ENCODE data around the gene KLHL22. TPM values are rescaled to one million over a fixed set of nuclear protein-coding genes. Genes with fewer than 3 reads are reported as not detected.

Gene KLHL22
- total RNA-seq, 2 experiments from 2014 or later = 27.5 to 31.7 TPM

DNA sequence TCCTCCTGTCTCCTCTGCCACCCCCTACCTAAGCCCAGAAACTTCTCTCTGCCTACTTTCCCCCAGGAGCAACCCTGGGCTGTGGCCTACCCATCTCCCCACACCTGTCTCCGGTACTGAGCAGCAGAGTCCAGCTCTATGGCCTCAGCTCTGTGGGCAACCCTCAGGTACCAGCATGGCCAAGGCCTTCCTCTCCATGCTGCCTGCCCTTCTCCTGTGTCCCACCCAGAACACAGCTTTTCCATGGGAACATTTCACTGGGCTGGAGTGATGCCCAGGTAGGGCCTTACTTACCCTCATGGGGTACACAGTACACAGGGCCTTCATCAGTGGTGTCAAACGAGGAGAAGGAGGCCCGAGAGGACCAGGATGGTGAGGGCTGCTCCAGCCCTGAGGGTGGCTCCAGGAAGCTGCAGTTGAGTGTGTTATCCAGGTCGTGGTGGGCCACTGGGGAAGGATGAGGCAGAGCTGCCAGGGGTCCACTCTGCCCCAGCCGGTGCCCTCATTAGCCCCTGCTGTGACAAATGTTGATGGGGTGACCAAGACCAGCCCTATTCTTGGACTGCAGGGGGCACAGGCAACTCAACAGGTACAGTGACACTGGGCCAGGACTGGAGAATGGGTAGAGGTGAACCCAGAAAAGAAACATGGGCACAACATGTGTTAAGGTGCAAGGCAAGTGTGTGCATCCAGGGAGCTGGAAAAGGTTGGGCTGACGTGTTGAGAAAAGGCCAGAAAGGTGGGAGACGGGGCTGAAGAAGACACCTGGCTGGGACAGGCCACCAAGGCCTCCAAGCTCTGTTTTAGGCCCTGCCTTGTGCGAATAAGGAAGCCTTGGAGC is 68.3 kb downstream of the KLHL22 start:
- Mint-ChIP-seq H3K4me3 (no peak overlapping the region), H3K27ac (no peak overlapping the region), H3K27me3 (peaks cover 48% of the 10 kb centered on the region), H3K4me1 (peaks cover 20% of the 10 kb centered on the region), H3K36me3 (no peaks in the 10 kb centered on the region), H3K9me3 (ENCODE audit: low read depth) (no peaks in the 10 kb centered on the region)
- CTCF ChIA-PET = interaction anchor here (1.4 to 4.2 kb wide), 4 partner anchors 9 to 138 kb away, joined by 3 to 25 read pairs (median 8); no protein-coding TSS in a partner anchor
- ATAC-seq (no peak), DNase-seq (no peak)

DNA sequence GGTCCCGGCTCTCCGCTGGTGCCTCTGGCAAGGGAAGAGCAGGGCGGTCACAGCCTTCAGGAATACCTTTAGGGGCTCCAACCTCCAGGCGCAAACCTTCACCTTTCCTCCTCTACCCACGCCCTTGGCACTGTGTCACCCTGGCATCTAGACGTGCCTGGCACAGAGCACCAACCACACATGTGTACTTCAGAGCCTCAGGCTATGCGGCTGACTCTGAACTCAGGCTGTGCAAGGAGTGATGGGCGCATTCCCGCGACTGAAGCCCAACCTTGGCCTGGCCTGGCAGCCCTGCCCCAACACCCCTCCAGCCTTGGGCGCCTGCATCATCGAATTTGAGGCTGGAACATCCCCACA is 69.4 kb downstream of the KLHL22 start:
- H3K4me1 Mint-ChIP-seq = peaks cover 18% of the 10 kb centered on the region
- CTCF ChIA-PET = no interaction called here
- no peaks in the 10 kb centered on the region for H3K9me3 Mint-ChIP-seq (ENCODE audit: low read depth)

DNA sequence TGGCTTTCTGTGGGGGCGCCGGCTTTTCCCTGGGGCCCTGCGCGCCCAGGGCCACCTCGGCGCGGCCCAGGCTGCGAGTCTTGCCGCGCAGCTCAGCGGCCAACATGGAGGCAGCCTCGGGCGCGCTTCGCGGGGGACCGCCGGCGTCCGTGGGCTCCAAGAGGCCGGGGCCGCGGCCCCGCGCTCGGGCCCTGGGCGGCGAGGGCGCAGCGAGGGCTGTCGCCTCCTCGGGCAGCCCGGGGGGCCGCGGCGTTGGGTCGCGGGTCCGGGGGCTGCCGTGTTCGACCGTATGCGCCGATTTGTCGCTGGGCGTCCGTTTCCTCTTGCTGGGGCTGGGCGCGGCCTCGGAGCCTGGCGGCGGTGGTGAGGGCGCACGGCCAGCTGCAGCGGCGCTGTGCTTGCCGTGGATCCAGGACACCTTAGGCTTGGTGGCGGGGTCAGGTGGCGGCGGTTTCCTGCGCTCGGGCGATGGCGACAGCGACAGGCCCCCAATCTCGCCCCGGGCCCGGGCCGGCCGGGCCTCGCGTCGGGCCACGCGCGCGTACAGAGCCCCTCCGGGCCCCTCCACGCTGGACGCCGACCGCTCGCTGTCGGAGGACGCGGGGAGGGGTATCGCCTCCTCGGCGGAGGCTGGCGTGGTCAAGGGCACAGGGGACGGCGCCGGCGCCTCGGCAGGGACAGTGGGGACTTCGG is 69.9 kb downstream of the KLHL22 start:
- H3K36me3 Mint-ChIP-seq = no peaks in the 10 kb centered on the region
- no peak overlapping the region for H3K4me3 Mint-ChIP-seq
- peaks cover 37% of the 10 kb centered on the region for H3K27me3 Mint-ChIP-seq
- CTCF ChIA-PET = interaction anchor here (0.6 to 1.4 kb wide), 2 partner anchors 21 to 31 kb away, joined by 4 read pairs; no protein-coding TSS in a partner anchor
- no peak overlapping the region for H3K27ac Mint-ChIP-seq
- ATAC-seq = no peak
- H3K9me3 Mint-ChIP-seq (ENCODE audit: low read depth) = no peaks in the 10 kb centered on the region
- peaks cover 16% of the 10 kb centered on the region for H3K4me1 Mint-ChIP-seq
- DNase-seq = no peak

More for the DNA sequence above, 69.4 kb downstream of the KLHL22 start:
- peaks cover 40% of the 10 kb centered on the region for H3K27me3 Mint-ChIP-seq
- no peak for ATAC-seq
- no peaks in the 10 kb centered on the region for H3K36me3 Mint-ChIP-seq
- no peak for DNase-seq
- H3K4me3 Mint-ChIP-seq = no peak overlapping the region
- H3K27ac Mint-ChIP-seq = no peak overlapping the region

GRCh38 chr22:20424932-20425565 is 70.5 kb downstream of the KLHL22 start:
- Mint-ChIP-seq H3K9me3 (ENCODE audit: low read depth) (no peaks in the 10 kb centered on the region), H3K4me3 (no peak overlapping the region), H3K4me1 (peaks cover 10% of the 10 kb centered on the region), H3K27me3 (peaks cover 31% of the 10 kb centered on the region), H3K36me3 (no peaks in the 10 kb centered on the region), H3K27ac (no peak overlapping the region)
- DNase-seq (no peak), ATAC-seq (no peak)
- CTCF ChIA-PET = interaction anchor here (0.6 to 1.4 kb wide), 2 partner anchors 22 to 32 kb away, joined by 4 read pairs; no protein-coding TSS in a partner anchor

DNA sequence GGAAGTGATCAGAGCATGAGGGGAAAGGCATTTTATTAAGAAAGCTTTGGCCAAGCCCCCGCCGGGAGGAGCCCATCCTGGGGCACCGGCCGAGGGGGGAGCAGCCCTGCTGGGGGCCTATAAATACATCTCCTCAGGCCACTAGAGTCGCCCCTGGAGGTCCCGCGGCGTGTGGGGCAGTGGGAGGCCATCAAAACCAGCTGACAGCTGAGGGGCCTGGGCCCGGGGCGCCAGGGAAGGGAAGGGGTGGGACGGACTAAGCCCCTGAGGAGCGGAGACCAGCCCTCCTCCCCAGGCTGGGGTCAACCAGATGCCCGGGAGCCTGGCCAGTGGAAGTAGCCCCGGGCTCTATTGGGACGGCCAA is 71.0 kb downstream of the KLHL22 start:
- H3K4me3 Mint-ChIP-seq = no peak overlapping the region
- ATAC-seq (no peak), DNase-seq (no peak)
- H3K4me1 Mint-ChIP-seq = peaks cover 7% of the 10 kb centered on the region
- no peak overlapping the region for H3K27ac Mint-ChIP-seq
- H3K36me3 Mint-ChIP-seq = no peaks in the 10 kb centered on the region
- H3K9me3 Mint-ChIP-seq (ENCODE audit: low read depth) = no peaks in the 10 kb centered on the region
- H3K27me3 Mint-ChIP-seq = peaks cover 29% of the 10 kb centered on the region
- CTCF ChIA-PET = interaction anchor here (1.4 kb wide), 1 partner anchor 32 kb away, joined by 4 read pairs; no protein-coding TSS in a partner anchor

DNA sequence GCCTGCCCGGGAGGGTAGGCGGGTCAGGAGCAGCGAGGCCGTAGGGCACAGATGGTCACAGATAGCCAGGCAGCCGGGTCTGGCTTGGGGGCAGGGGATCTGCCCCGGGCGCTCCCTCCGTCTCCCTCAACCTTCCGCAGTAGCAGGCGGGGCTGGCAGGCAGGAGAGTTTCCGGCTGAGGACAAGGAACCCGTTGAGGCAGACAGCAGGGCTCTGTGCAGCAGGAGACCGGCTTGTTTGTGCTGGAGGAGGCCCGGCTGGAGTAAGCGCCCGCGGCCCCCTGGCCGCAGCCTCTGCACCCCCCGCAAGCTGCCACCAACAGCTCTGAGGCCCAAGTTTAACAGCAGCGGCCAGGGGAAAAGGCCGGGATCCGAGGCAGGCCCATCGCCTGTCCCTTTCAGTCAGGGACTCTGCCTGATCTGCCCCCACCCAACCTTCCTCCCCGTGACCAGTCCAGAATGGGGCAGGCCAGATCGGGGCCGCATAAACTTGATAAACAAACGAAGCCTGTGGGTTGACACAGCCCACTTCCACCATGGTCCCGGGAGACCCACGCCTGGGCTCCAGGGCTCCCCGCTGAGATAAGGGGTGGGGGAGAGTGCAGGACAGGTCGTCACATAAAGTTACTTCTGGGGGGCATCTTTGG is 71.6 kb downstream of the KLHL22 start:
- CTCF ChIA-PET = interaction anchor here (1.4 kb wide), 1 partner anchor 33 kb away, joined by 4 read pairs; no protein-coding TSS in a partner anchor
- H3K27me3 Mint-ChIP-seq = peaks cover 28% of the 10 kb centered on the region
- H3K4me1 Mint-ChIP-seq = peaks cover 3% of the 10 kb centered on the region
- no peaks in the 10 kb centered on the region for H3K36me3 Mint-ChIP-seq
- no peak overlapping the region for H3K4me3 Mint-ChIP-seq
- ATAC-seq = no peak
- H3K27ac Mint-ChIP-seq = no peak overlapping the region
- H3K9me3 Mint-ChIP-seq (ENCODE audit: low read depth) = no peaks in the 10 kb centered on the region
- DNase-seq = no peak

- Mint-ChIP-seq H3K4me1 (peaks cover 3% of the 10 kb centered on the region), H3K36me3 (no peaks in the 10 kb centered on the region), H3K27ac (no peak overlapping the region), H3K27me3 (peaks cover 22% of the 10 kb centered on the region), H3K9me3 (ENCODE audit: low read depth) (no peaks in the 10 kb centered on the region), H3K4me3 (no peak overlapping the region)
- DNase-seq (no peak), ATAC-seq (no peak)
- CTCF ChIA-PET = no interaction called here
These were observed 72.3 kb downstream of the KLHL22 start for GRCh38 chr22:20423008-20423905.

GRCh38 chr22:20422271-20423007 is 73.2 kb downstream of the KLHL22 start:
- DNase-seq = no peak
- Mint-ChIP-seq H3K27me3 (peaks cover 17% of the 10 kb centered on the region), H3K4me3 (no peak overlapping the region), H3K9me3 (ENCODE audit: low read depth) (no peaks in the 10 kb centered on the region), H3K27ac (no peak overlapping the region), H3K4me1 (peaks cover 3% of the 10 kb centered on the region), H3K36me3 (no peaks in the 10 kb centered on the region)
- CTCF ChIA-PET = interaction anchor here (0.6 kb wide), 1 partner anchor 38 kb away, joined by 6 read pairs; no protein-coding TSS in a partner anchor
- no peak for ATAC-seq

DNA sequence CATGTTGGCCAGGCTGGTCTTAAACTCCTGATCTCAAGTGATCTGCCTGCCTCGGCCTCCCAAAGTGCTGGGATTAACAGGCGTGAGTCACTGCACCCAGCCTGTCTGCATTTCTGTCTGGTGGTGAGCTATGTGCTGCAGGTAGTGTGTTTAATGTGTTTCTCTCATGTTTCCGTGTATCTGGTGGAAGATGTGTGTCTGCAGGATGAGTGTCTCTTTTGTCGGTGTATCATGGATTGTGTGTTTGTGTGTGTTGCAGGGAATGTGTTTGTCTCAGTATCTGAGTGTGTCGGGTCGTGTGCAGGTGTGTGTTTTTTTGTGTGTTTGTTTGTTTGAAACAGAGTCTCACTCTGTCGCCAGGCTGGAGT is 74.1 kb downstream of the KLHL22 start:
- DNase-seq = no peak
- Mint-ChIP-seq H3K4me3 (no peak overlapping the region), H3K4me1 (peaks cover 3% of the 10 kb centered on the region), H3K9me3 (ENCODE audit: low read depth) (no peaks in the 10 kb centered on the region), H3K36me3 (no peaks in the 10 kb centered on the region), H3K27ac (no peak overlapping the region), H3K27me3 (peaks cover 10% of the 10 kb centered on the region)
- no peak for ATAC-seq
- CTCF ChIA-PET = no interaction called here

GRCh38 chr22:20420157-20420842 is 75.3 kb downstream of the KLHL22 start:
- Mint-ChIP-seq H3K27me3 (peaks cover 14% of the 10 kb centered on the region), H3K27ac (no peak overlapping the region), H3K4me1 (peaks cover 3% of the 10 kb centered on the region), H3K4me3 (no peak overlapping the region), H3K9me3 (ENCODE audit: low read depth) (no peaks in the 10 kb centered on the region), H3K36me3 (no peaks in the 10 kb centered on the region)
- DNase-seq = no peak
- ATAC-seq = no peak
- CTCF ChIA-PET = interaction anchor here (3.7 kb wide), 1 partner anchor 35 kb away, joined by 84 read pairs; no protein-coding TSS in a partner anchor

DNA sequence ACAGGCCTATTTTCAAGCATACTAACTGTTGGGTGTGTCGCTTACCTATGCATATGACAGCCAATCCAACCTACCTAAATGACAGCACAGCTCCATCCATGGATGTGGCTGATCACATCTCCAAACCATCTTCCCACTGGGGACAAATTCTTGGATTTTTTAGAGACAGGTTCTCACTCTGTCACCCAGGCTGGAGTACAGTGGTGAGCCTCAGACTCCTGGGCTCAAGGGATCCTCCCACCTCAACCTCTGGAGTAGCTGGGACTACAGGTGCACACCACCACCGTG is 76.0 kb downstream of the KLHL22 start:
- ATAC-seq = no peak
- no peak for DNase-seq
- Mint-ChIP-seq H3K27me3 (peaks cover 17% of the 10 kb centered on the region), H3K36me3 (no peaks in the 10 kb centered on the region), H3K9me3 (ENCODE audit: low read depth) (no peaks in the 10 kb centered on the region), H3K4me3 (no peak overlapping the region), H3K27ac (no peak overlapping the region), H3K4me1 (peaks cover 3% of the 10 kb centered on the region)
- CTCF ChIA-PET = interaction anchor here (0.6 to 3.7 kb wide), 8 partner anchors 16 to 323 kb away, joined by 3 to 84 read pairs (median 14); partner anchors contain the start of genes KLHL22 and ZNF74

All from activated CD8-positive, alpha-beta memory T cell treated with anti-CD3 and anti-CD28 coated beads, Interleukin-2, amount 10 ng/mL, durations not matched to agents 7 days and 5 days (primary cell).